Smooth muscle cell of the brain vasculature (primary cell): ENCODE results near the gene ARL6IP5.
A peak's percentile ranks its signal among the peaks of the same experiment; 100 is the strongest.

Experiments used
- DNase-seq: peaks from one replicate; pipeline ENCODE4 v3.0.0-alpha.2; 2012; ENCODE audit warnings: low read depth, low spot score

Gene ARL6IP5

GRCh38 chr3:69084326-69085167 is at the start of gene ARL6IP5:
TSS of gene ARL6IP5 (plus strand) at chr3:69084937. CDS start at chr3:69085048, 111 bp downstream.
- peak; percentile 81 for DNase-seq

GRCh38 chr3:69044608-69045007 is 40.1 kb upstream of the ARL6IP5 start:
- no peak for DNase-seq

DNA sequence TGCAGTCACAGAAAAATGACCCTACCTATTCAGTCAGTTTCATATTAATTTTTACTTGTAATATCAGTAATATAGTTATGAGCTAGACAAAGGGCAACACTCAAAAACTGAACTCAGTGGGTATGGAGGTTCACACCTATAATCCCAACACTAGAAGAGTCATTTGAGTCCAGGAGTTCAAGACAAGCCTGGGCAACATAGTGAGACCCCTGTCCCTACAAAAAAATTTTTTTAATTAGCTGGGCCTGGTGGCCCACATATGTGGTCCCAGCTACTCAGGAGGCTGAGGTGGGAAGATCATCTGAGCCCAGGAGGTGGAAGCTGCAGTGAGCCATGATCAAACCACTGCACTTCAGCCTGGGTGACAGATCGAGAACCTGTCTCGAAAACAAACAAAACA is 35.7 kb upstream of the ARL6IP5 start:
- no peak for DNase-seq

DNA sequence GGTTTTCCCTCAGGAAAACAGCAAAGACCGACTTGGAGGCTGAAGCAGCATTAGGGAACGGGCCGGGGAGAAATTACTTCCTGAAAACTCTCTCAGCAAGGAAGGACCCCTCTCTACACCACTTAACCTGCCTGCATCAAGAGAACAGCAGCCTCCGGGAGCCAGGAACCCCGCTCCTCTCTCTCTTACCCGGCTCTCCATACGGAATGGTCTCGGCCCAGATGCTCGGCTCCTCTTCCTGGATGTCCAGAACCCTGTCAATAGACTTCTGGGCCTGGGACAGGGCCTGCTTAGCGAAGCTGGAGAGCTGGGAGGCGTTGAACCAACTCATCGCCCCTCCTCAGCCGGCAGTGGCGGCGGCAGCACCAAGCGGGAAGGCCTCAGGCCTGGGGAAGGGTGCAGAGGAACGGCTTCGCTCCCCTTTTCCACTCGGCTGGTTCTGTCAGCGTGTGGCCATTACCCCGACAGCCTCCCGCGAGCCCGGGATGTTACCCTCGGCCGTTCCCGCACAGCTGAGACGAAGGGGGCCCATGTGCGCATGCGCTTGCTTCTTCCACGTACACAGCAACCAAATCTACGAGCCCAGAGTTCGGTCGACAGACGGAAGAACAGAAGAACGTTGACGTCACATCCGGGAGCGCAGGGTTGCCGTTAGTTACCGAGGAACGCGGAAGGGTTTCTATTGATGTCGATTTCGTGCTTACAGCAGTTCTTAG is 32.8 kb upstream of the ARL6IP5 start, which contains the start of gene TMF1:
TSS of gene TMF1 (minus strand) at position 578 of the 716 bp plus-strand sequence. CDS start at position 331, 247 bp downstream.
- peak; percentile 94 for DNase-seq

- DNase-seq, result no peak
These were observed 32.3 kb upstream of the ARL6IP5 start for GRCh38 chr3:69052472-69052898.

DNA sequence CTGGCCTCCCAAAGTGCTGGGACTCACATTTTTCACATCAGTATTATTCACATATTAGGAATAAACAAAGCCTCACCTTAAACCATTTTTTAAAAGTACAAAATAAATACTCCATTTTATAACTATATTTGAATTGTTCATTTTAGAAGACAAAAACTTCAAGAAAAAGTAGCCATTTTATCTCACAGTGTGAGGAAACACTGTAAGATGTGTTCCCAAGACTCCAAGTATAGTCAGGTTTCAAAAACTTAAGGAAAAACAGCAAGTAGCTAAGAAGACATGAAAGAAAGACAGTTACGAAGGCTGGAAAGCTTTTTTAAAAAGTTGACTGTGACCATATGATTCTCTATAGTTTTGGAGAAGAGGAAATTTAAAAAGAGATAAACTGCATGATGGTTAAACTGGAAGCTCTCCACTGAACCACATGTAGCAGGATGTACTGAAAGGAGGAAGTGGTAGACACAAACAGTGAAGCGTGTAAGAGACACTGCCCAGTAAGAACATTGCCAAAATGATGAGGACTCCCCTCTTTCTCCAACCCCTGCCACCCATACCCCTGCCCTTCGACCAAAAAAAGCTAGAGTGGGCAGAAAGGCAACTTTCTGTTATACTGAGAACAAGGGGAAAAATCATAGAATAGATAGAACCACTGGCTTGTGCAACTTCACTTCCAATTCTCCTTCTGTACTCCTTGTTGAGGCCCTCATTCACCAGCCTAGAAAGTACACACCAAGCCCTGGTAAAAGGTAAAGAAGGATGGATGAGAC is 26.4 kb upstream of the ARL6IP5 start:
- DNase-seq, result no peak

DNA sequence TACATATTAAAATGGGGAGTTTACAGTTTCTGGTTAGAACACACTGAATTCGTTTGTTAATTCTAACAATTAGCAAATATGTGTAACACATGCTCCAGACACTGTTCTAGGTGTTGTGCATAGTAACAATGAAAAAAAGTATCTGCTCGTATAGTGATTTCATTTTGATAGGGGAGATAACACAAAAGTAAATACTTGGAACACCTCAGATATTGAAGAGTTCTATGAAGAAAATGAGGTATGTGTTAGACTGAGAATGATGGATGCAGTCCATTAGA is 25.9 kb upstream of the ARL6IP5 start:
- DNase-seq, result no peak

DNA sequence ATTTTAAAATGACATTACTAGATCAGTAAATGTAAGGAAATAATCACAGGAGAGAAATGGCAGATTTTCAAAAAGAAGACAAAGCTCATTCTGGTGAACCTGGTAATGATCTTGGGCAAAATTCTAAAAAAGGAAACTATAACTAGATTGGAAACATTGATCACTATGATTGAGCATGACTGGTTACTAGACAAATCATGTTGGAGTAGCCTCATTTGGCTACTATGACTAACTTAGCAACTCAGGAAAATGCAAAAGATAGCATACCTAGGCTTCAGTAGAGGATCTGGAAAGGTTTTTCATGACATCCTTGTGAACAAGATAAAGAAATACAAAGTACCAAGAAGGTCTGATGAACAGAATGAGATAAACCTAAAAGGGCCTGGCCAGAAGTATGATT is 25.0 kb upstream of the ARL6IP5 start:
- DNase-seq, result no peak

DNA sequence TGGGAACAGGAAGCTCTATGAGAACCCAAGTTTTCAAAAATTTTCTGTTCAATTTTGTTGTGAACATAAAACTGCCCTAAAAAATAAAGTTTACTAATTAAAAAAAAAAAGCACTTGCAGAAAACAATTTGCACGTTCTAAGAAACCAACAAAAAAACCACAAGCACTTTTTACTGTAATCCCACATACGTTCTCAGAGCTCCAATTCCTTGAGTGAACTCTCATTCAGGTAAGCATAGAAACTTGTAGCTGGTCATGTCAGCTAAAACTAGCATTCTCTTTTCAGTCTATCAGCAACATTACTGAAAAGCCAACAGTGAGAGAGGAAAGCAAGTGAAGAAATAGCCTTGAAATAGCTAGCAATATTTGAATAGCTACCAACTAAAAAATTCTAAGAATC is 21.1 kb upstream of the ARL6IP5 start:
- no peak for DNase-seq

DNA sequence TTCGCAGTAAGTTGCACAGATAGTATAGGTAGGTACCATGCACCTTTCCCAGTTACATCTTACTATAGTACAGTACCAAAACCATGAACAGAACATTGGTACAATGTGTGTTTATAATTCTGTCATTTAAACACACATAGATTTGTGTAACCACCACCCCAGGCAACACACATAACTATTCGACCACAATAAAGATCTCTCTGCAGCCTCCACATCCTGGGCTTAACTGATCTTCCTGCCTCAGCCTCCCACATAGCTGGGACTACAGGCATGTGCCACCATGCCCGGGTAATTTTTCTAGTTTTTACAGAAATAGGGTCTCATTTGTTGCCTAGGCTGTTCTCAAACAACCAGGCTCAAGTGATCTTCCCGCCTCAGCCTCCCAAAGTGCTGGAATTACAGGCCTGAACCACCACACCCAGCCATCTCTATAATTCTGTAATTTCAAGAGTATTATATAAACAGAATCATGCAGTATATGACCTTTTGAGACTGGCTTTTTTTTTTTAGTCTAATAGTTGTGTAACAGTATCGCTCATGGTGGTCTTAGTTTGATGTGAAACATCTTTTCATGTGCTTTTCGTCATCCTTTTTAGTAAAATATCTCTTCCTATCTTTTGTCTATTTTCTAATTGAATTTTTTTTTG is 19.3 kb upstream of the ARL6IP5 start:
- no peak for DNase-seq

GRCh38 chr3:69066121-69066520 is 18.6 kb upstream of the ARL6IP5 start:
- DNase-seq, result no peak

DNA sequence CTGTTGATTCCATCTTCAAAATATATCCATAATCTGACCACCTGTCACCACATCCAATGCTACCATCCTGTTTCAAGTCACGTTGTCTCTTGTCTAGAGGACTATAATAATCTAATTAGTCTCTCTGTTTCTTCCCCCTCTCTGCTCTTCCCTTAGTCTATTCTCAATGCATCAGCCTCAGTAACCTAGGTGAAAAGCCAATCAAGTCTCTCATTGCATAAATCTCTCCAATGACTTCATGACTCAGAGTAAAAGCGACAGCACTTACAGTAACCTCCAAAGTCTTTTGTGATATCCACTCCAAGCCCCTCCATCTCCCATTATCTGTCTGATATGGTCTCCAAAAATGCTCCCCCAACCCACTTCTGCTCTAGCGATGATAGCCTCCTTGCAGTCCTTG is 11.8 kb upstream of the ARL6IP5 start:
- no peak for DNase-seq

GRCh38 chr3:69079269-69080159 is 5.2 kb upstream of the ARL6IP5 start:
- no peak for DNase-seq

DNA sequence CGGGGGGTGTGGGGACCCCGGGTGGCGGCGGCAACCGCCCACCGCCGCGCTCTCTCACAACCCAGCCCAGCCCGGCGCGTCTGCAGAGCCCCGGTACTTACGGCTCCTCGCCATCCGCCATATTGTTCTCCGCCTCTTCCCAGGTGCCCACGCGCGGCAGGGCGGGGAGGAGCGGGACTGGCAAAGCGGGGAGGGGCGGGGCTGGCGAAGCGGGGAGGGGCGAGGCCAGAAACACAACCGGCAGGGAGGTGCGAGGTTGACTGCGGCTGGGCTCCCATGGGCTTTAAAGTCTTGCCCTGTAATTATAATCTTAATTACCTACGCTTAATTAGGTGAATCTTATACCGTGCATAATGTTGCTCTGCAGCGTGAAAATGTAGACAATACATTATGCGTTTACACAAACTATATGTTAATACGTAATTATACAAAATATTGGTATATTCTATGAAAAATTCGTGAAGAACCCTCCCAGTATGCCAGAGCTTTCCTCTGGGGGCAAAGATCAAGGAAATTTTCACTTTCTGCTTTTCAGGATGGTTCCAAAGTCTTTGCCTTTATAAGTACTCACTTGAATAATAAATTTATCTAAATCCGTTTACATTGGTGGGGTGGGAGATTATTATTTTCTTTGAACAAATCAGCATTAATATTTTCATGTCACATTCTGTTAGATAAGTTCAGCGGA is 4.4 kb upstream of the ARL6IP5 start, which contains the start of gene UBA3:
TSS of gene UBA3 (minus strand) at position 133 of the 688 bp plus-strand sequence. CDS start at position 121, 12 bp downstream.
- no peak for DNase-seq

DNA sequence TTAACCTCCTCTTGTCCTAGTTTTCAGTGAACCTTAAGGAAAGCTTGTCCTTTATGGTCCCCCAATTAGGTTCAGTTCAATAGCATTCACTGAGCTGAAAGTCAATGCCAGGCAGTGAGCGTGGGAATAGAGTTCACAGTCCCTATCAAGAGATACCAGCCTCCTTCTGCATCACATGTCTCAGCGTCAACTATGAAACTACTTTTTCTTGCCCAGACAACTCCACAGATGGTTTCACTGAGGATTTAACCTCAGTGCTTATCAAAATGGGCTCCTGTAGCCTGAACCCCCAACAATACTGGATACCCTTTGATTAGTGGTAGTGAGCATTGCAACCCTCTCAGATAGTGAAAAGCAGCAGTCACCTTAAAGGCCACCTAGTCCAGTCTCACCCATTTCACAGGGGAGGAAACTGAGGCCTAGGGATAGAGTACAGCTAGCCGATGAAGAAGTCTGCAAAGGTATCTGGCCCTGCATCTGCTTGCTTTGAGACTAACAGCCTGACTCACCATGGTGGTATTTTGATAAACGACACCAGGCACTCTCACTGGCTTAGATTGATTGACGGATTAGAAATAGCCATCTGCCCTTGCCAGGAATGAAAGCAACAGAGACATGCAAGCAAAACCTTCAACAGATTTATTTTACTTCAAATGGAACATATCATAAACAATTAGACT is 3.0 kb upstream of the ARL6IP5 start:
- DNase-seq, result no peak

- no peak for DNase-seq
These were observed 2.4 kb upstream of the ARL6IP5 start for GRCh38 chr3:69082361-69082760.

GRCh38 chr3:69082805-69083204 is 1.9 kb upstream of the ARL6IP5 start:
- no peak for DNase-seq

GRCh38 chr3:69085168-69085832 is 563 bp downstream of the ARL6IP5 start:
- no peak for DNase-seq
